ENCODE results near the gene FAM163B. TPM values are rescaled to one million over a fixed set of nuclear protein-coding genes. Genes with fewer than 3 reads are reported as not detected.

FAM163B gene
- total RNA-seq, 2 experiments from 2014 or later = not detected

- ChIA-PET CTCF (interaction anchor here (1.0 kb wide), 1 partner anchor 15 kb away, joined by 3 read pairs; no protein-coding TSS in a partner anchor), POLR2A (no interaction called here)
- no peak overlapping the region for H3K27ac Mint-ChIP-seq
- DNase-seq = no peak
- H3K9me3 Mint-ChIP-seq = no peaks in the 10 kb centered on the region
- no peaks in the 10 kb centered on the region for H3K36me3 Mint-ChIP-seq
- H3K4me1 Mint-ChIP-seq (ENCODE audit: low read depth) = no peaks in the 10 kb centered on the region
- intact Hi-C loops (cut with micrococcal nuclease) = no loop called here
- peaks cover 42% of the 10 kb centered on the region for H3K27me3 Mint-ChIP-seq
- H3K4me3 Mint-ChIP-seq = no peak overlapping the region
These were observed 300 bp downstream of the FAM163B start for GRCh38 chr9:133608889-133609288.

GRCh38 chr9:133608382-133608781 is 807 bp downstream of the FAM163B start:
- intact Hi-C loops (cut with micrococcal nuclease) = no loop called here
- ChIA-PET POLR2A (no interaction called here), CTCF (no interaction called here)
- Mint-ChIP-seq H3K27me3 (peaks cover 42% of the 10 kb centered on the region), H3K4me3 (no peak overlapping the region), H3K36me3 (no peaks in the 10 kb centered on the region), H3K4me1 (ENCODE audit: low read depth) (no peaks in the 10 kb centered on the region), H3K27ac (no peak overlapping the region), H3K9me3 (no peaks in the 10 kb centered on the region)
- no peak for DNase-seq

- H3K9me3 Mint-ChIP-seq = no peaks in the 10 kb centered on the region
- ChIA-PET CTCF (no interaction called here), POLR2A (no interaction called here)
- H3K4me1 Mint-ChIP-seq (ENCODE audit: low read depth) = no peaks in the 10 kb centered on the region
- H3K27me3 Mint-ChIP-seq = peaks cover 39% of the 10 kb centered on the region
- no peak for DNase-seq
- no peak overlapping the region for H3K4me3 Mint-ChIP-seq
- H3K27ac Mint-ChIP-seq = no peak overlapping the region
- intact Hi-C loops (cut with micrococcal nuclease) = no loop called here
- no peaks in the 10 kb centered on the region for H3K36me3 Mint-ChIP-seq
These were observed 1.2 kb downstream of the FAM163B start for GRCh38 chr9:133607976-133608375.

- H3K27ac Mint-ChIP-seq = no peak overlapping the region
- ChIA-PET POLR2A (no interaction called here), CTCF (no interaction called here)
- H3K4me3 Mint-ChIP-seq = no peak overlapping the region
- no peaks in the 10 kb centered on the region for H3K4me1 Mint-ChIP-seq (ENCODE audit: low read depth)
- no peaks in the 10 kb centered on the region for H3K9me3 Mint-ChIP-seq
- intact Hi-C loops (cut with micrococcal nuclease) = no loop called here
- H3K27me3 Mint-ChIP-seq = peaks cover 38% of the 10 kb centered on the region
- no peak for DNase-seq
- no peaks in the 10 kb centered on the region for H3K36me3 Mint-ChIP-seq
These were observed 1.8 kb downstream of the FAM163B start for GRCh38 chr9:133607381-133607780.

GRCh38 chr9:133606708-133607025 is 2.5 kb downstream of the FAM163B start:
- CTCF ChIA-PET = no interaction called here
- H3K27me3 Mint-ChIP-seq = peaks cover 38% of the 10 kb centered on the region

GRCh38 chr9:133605856-133606707 is 3.1 kb downstream of the FAM163B start:
- Mint-ChIP-seq H3K27me3 (peaks cover 38% of the 10 kb centered on the region), H3K4me3 (no peak overlapping the region), H3K36me3 (no peaks in the 10 kb centered on the region), H3K9me3 (no peaks in the 10 kb centered on the region), H3K4me1 (ENCODE audit: low read depth) (no peaks in the 10 kb centered on the region), H3K27ac (no peak overlapping the region)
- ChIA-PET POLR2A (no interaction called here), CTCF (no interaction called here)
- intact Hi-C loops (cut with micrococcal nuclease) = no loop called here
- DNase-seq = no peak

More at GRCh38 chr9:133606708-133607025, 2.5 kb downstream of the FAM163B start:
- Mint-ChIP-seq H3K27ac (no peak overlapping the region), H3K4me1 (ENCODE audit: low read depth) (no peaks in the 10 kb centered on the region), H3K4me3 (no peak overlapping the region), H3K9me3 (no peaks in the 10 kb centered on the region), H3K36me3 (no peaks in the 10 kb centered on the region)
- POLR2A ChIA-PET = no interaction called here
- no peak for DNase-seq
- intact Hi-C loops (cut with micrococcal nuclease) = no loop called here

GRCh38 chr9:133605446-133605845 is 3.7 kb downstream of the FAM163B start:
- no peaks in the 10 kb centered on the region for H3K9me3 Mint-ChIP-seq

GRCh38 chr9:133604856-133605255 is 4.3 kb downstream of the FAM163B start:
- ChIA-PET POLR2A (no interaction called here), CTCF (interaction anchor here (0.6 to 0.7 kb wide), 2 partner anchors 15 to 55 kb away, joined by 3 read pairs; no protein-coding TSS in a partner anchor)
- Mint-ChIP-seq H3K27ac (no peak overlapping the region), H3K9me3 (no peaks in the 10 kb centered on the region), H3K4me1 (ENCODE audit: low read depth) (no peaks in the 10 kb centered on the region), H3K4me3 (no peak overlapping the region), H3K27me3 (peaks cover 31% of the 10 kb centered on the region), H3K36me3 (no peaks in the 10 kb centered on the region)
- intact Hi-C loops (cut with micrococcal nuclease) = no loop called here
- no peak for DNase-seq

More at GRCh38 chr9:133605446-133605845, 3.7 kb downstream of the FAM163B start:
- POLR2A ChIA-PET = no interaction called here
- Mint-ChIP-seq H3K27me3 (peaks cover 36% of the 10 kb centered on the region), H3K27ac (no peak overlapping the region), H3K36me3 (no peaks in the 10 kb centered on the region), H3K4me3 (no peak overlapping the region), H3K4me1 (ENCODE audit: low read depth) (no peaks in the 10 kb centered on the region)
- CTCF ChIA-PET = interaction anchor here (0.7 kb wide), 1 partner anchor 16 kb away, joined by 3 read pairs; no protein-coding TSS in a partner anchor
- intact Hi-C loops (cut with micrococcal nuclease) = no loop called here
- DNase-seq = no peak

- ChIA-PET CTCF (interaction anchor here (0.6 kb wide), 1 partner anchor 55 kb away, joined by 3 read pairs; no protein-coding TSS in a partner anchor), POLR2A (no interaction called here)
- Mint-ChIP-seq H3K4me3 (no peak overlapping the region), H3K4me1 (ENCODE audit: low read depth) (no peaks in the 10 kb centered on the region), H3K9me3 (no peaks in the 10 kb centered on the region), H3K36me3 (no peaks in the 10 kb centered on the region), H3K27ac (no peak overlapping the region), H3K27me3 (peaks cover 26% of the 10 kb centered on the region)
- DNase-seq = peak; percentile 40
- intact Hi-C loops (cut with micrococcal nuclease) = no loop called here
These were observed 5.0 kb downstream of the FAM163B start for GRCh38 chr9:133604214-133604613.

- no peak for DNase-seq
- H3K36me3 Mint-ChIP-seq = no peaks in the 10 kb centered on the region
- H3K27ac Mint-ChIP-seq = no peak overlapping the region
- peaks cover 24% of the 10 kb centered on the region for H3K27me3 Mint-ChIP-seq
- no peak overlapping the region for H3K4me3 Mint-ChIP-seq
- H3K9me3 Mint-ChIP-seq = no peaks in the 10 kb centered on the region
- ChIA-PET CTCF (no interaction called here), POLR2A (no interaction called here)
- H3K4me1 Mint-ChIP-seq (ENCODE audit: low read depth) = no peaks in the 10 kb centered on the region
- intact Hi-C loops (cut with micrococcal nuclease) = no loop called here
These were observed 5.9 kb downstream of the FAM163B start for GRCh38 chr9:133603135-133603927.

GRCh38 chr9:133602277-133602676 is 6.9 kb downstream of the FAM163B start:
- Mint-ChIP-seq H3K27me3 (peaks cover 15% of the 10 kb centered on the region), H3K4me3 (no peak overlapping the region), H3K27ac (no peak overlapping the region), H3K9me3 (peaks cover 9% of the 10 kb centered on the region), H3K36me3 (peaks cover 3% of the 10 kb centered on the region), H3K4me1 (ENCODE audit: low read depth) (no peaks in the 10 kb centered on the region)
- intact Hi-C loops (cut with micrococcal nuclease) = no loop called here
- CTCF ChIA-PET = no interaction called here
- DNase-seq = no peak
- POLR2A ChIA-PET = no interaction called here

- Mint-ChIP-seq H3K9me3 (peaks cover 15% of the 10 kb centered on the region), H3K27me3 (peaks cover 9% of the 10 kb centered on the region), H3K27ac (no peak overlapping the region), H3K4me1 (ENCODE audit: low read depth) (no peaks in the 10 kb centered on the region), H3K4me3 (no peak overlapping the region), H3K36me3 (peaks cover 7% of the 10 kb centered on the region)
- ChIA-PET POLR2A (no interaction called here), CTCF (interaction anchor here (0.6 kb wide), 1 partner anchor 363 kb away, joined by 3 read pairs; no protein-coding TSS in a partner anchor)
- intact Hi-C loops (cut with micrococcal nuclease) = no loop called here
- no peak for DNase-seq
These were observed 7.4 kb downstream of the FAM163B start for GRCh38 chr9:133601746-133602145.
